Measurements from ENCODE around the gene FBXO15.

DNA sequence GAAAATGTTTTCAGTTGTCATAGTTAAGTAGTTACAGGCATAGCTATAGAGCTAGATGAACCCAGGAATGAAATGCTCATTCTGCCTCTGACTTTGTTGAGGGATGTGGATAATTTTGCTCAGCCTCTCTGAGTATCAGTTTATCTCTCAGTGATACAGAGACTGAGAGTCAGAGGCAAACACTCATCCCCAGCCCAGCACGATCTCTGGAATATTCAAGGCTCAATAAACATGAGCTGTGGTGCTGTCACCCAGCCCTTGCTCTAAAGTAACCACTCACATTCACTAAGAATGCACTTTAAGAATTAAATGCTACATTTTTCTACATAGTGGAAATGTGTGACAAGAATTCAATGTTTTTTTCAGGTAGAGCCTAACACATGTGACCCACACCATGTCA lies 31.2 kb upstream of the FBXO15 start:
- no peak for TF ChIP-seq ZNF800 (CRISPR knock-in tag; IDR thresholded peaks at IDR 0.05)
- TF ChIP-seq YY1 (IDR thresholded peaks at IDR 0.05; ENCODE audit: insufficient read depth, insufficient replicate concordance, low read depth, low read length) = no peak
- no peak for TF ChIP-seq STAT5B (CRISPR knock-in tag; IDR thresholded peaks at IDR 0.05)
